SK-N-SH treated with all-trans-retinoic acid at 6 μM for 48 hours (cell line): ENCODE measurements around the gene HCFC2.

Source experiments
- ARNTL ChIP-seq: fragments of 450-650 bp; formaldehyde crosslinking; IDR thresholded peaks from 2 replicates; pipeline ENCODE4 v1.5.0; 2020; ENCODE audit warnings: low read depth, mild to moderate bottlenecking, moderate library complexity, borderline replicate concordance
- CSDC2 ChIP-seq: fragments of 250-450 bp; sonication (Bioruptor Pico); IDR thresholded peaks from 2 replicates; pipeline ENCODE4 v1.5.0; 2020; ENCODE audit warnings: mild to moderate bottlenecking, moderate library complexity
- ISL1 ChIP-seq: fragments of 250-450 bp; sonication (Bioruptor Pico); IDR thresholded peaks from 2 replicates; pipeline ENCODE4 v2.1.2; 2022; ENCODE audit warnings: mild to moderate bottlenecking, moderate library complexity
- OSR1 ChIP-seq: fragments of 250-450 bp; sonication (Bioruptor Pico); IDR thresholded peaks from 2 replicates; pipeline ENCODE4 v1.8.0; 2022; ENCODE audit warnings: moderate library complexity, mild to moderate bottlenecking, inconsistent platforms
- SNAI2 ChIP-seq: fragments of 250-450 bp; sonication (Bioruptor Pico); IDR thresholded peaks from 2 replicates; pipeline ENCODE4 v1.5.0; 2020; ENCODE audit warnings: mild to moderate bottlenecking, moderate library complexity
- TCF4 ChIP-seq: fragments of 250-450 bp; sonication (Bioruptor Pico); IDR thresholded peaks from 2 replicates; pipeline ENCODE4 v1.8.0; 2021; ENCODE audit warnings: mild to moderate bottlenecking, moderate library complexity, borderline replicate concordance
- TOX ChIP-seq: fragments of 250-450 bp; sonication (Bioruptor Pico); IDR thresholded peaks from 2 replicates; pipeline ENCODE4 v1.8.0; 2021; ENCODE audit warnings: mild to moderate bottlenecking, moderate library complexity, borderline replicate concordance
- ZNF70 ChIP-seq: fragments of 450-650 bp; formaldehyde crosslinking; IDR thresholded peaks from 2 replicates; pipeline ENCODE4 v1.5.0; 2020; ENCODE audit warnings: mild to moderate bottlenecking, moderate library complexity
- TF ChIP-seq, protein P1 (sequence below): fragments of 250-450 bp; sonication (Bioruptor Pico); IDR thresholded peaks from 2 replicates; pipeline ENCODE4 v1.8.0; 2021; ENCODE audit warnings: low read depth, mild to moderate bottlenecking, moderate library complexity, borderline replicate concordance
- TF ChIP-seq, protein P2 (sequence below): fragments of 250-450 bp; sonication (Bioruptor Pico); IDR thresholded peaks from 2 replicates; pipeline ENCODE4 v1.8.0; 2020; ENCODE audit warnings: mild to moderate bottlenecking, moderate library complexity, borderline replicate concordance
- TF ChIP-seq, protein P3 (sequence below): fragments of 250-450 bp; sonication (Bioruptor Pico); IDR thresholded peaks from 2 replicates; pipeline ENCODE4 v1.5.0; 2020; ENCODE audit warnings: mild to moderate bottlenecking, moderate library complexity

DNA sequence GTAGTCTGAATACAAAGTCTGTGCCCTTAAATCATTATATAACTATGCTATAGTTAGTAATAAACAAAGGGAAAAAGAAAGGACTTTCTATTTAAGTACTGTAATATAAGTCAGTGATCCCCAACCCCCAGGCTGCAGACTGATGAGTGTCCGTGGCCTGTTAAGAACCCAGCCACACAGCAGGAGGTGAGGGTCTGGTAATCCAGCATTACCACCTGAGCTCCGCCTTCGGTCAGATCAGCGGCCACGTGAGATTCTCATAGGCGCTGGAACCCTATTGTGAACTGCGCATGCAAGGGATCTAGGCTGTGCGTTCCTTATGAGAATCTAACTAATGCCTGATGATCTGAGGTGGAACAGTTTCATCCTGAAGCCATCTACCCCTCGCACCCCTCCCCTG, 58.0 kb downstream of the HCFC2 start:
- TF ChIP-seq SNAI2 = no peak
- TF ChIP-seq, protein P1, sequence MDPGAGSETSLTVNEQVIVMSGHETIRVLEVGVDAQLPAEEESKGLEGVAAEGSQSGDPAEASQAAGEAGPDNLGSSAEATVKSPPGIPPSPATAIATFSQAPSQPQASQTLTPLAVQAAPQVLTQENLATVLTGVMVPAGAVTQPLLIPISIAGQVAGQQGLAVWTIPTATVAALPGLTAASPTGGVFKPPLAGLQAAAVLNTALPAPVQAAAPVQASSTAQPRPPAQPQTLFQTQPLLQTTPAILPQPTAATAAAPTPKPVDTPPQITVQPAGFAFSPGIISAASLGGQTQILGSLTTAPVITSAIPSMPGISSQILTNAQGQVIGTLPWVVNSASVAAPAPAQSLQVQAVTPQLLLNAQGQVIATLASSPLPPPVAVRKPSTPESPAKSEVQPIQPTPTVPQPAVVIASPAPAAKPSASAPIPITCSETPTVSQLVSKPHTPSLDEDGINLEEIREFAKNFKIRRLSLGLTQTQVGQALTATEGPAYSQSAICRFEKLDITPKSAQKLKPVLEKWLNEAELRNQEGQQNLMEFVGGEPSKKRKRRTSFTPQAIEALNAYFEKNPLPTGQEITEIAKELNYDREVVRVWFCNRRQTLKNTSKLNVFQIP (CRISPR knock-in tag) = no peak
- no peak for TF ChIP-seq TOX (CRISPR knock-in tag)
- TF ChIP-seq, protein P2, sequence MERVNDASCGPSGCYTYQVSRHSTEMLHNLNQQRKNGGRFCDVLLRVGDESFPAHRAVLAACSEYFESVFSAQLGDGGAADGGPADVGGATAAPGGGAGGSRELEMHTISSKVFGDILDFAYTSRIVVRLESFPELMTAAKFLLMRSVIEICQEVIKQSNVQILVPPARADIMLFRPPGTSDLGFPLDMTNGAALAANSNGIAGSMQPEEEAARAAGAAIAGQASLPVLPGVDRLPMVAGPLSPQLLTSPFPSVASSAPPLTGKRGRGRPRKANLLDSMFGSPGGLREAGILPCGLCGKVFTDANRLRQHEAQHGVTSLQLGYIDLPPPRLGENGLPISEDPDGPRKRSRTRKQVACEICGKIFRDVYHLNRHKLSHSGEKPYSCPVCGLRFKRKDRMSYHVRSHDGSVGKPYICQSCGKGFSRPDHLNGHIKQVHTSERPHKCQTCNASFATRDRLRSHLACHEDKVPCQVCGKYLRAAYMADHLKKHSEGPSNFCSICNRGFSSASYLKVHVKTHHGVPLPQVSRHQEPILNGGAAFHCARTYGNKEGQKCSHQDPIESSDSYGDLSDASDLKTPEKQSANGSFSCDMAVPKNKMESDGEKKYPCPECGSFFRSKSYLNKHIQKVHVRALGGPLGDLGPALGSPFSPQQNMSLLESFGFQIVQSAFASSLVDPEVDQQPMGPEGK (CRISPR knock-in tag) = no peak
- TF ChIP-seq ARNTL (CRISPR knock-in tag) = no peak
- TF ChIP-seq ZNF70 = no peak
- TF ChIP-seq, protein P3, sequence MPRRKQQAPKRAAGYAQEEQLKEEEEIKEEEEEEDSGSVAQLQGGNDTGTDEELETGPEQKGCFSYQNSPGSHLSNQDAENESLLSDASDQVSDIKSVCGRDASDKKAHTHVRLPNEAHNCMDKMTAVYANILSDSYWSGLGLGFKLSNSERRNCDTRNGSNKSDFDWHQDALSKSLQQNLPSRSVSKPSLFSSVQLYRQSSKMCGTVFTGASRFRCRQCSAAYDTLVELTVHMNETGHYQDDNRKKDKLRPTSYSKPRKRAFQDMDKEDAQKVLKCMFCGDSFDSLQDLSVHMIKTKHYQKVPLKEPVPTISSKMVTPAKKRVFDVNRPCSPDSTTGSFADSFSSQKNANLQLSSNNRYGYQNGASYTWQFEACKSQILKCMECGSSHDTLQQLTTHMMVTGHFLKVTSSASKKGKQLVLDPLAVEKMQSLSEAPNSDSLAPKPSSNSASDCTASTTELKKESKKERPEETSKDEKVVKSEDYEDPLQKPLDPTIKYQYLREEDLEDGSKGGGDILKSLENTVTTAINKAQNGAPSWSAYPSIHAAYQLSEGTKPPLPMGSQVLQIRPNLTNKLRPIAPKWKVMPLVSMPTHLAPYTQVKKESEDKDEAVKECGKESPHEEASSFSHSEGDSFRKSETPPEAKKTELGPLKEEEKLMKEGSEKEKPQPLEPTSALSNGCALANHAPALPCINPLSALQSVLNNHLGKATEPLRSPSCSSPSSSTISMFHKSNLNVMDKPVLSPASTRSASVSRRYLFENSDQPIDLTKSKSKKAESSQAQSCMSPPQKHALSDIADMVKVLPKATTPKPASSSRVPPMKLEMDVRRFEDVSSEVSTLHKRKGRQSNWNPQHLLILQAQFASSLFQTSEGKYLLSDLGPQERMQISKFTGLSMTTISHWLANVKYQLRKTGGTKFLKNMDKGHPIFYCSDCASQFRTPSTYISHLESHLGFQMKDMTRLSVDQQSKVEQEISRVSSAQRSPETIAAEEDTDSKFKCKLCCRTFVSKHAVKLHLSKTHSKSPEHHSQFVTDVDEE (CRISPR knock-in tag) = no peak
- no peak for TF ChIP-seq ISL1 (CRISPR knock-in tag)
- TF ChIP-seq TCF4 (CRISPR knock-in tag) = no peak
- TF ChIP-seq OSR1 = no peak
- no peak for TF ChIP-seq CSDC2 (CRISPR knock-in tag)
